Prostate gland (tissue), 2 donors: Measurements from ENCODE around the gene C20orf202.

ENCODE experiments used
- POLR2AphosphoS5 ChIP-seq: sonication (generic); formaldehyde crosslinking; IDR thresholded peaks from one replicate; pipeline ENCODE4 v1.6.1; 2017; ENCODE audit warnings: antibody characterized with exemption
- TF ChIP-seq, protein P1 (sequence below), 4 experiments: fragments of 200-600 bp in 2 of 4; fragments of 450-650 bp in 2 of 4; sonication (generic) in 2 of 4; IDR thresholded peaks; 1 replicate in 3 of 4; 2 replicates in 1 of 4; pipeline ENCODE4 v1.5.1; 2016 to 2019; ENCODE audit warnings: antibody characterized with exemption in 4 of 4, mild to moderate bottlenecking in 2 of 4, moderate library complexity in 2 of 4

DNA sequence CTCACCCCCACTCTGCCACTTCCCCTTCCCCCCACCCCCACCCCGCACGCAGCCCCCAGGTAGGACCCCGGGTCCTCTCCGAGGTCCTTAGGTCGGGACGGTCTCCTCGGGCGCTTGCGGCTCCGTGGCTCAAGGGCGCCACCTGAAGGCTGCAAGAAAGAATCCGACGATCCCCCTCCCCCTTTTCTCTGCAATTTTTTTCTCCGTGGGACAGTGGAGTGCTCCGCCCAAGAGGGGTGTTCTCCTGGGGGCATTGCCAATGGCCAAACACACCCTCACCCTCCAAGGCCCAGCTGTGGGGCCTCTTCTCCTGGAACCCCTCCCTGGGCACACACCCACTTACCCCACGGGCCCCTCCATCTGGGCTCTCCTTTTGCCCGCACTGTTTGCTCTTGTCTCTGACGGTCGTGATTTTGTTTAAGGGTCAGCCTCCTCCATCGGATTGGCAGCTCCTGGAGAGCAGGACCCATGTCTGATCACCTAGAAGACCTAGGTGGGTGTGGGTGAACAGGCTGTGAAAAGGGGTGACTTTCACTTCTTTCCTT lies 17.4 kb upstream of the C20orf202 start:
- TF ChIP-seq POLR2AphosphoS5, result no peak
- TF ChIP-seq, protein P1, sequence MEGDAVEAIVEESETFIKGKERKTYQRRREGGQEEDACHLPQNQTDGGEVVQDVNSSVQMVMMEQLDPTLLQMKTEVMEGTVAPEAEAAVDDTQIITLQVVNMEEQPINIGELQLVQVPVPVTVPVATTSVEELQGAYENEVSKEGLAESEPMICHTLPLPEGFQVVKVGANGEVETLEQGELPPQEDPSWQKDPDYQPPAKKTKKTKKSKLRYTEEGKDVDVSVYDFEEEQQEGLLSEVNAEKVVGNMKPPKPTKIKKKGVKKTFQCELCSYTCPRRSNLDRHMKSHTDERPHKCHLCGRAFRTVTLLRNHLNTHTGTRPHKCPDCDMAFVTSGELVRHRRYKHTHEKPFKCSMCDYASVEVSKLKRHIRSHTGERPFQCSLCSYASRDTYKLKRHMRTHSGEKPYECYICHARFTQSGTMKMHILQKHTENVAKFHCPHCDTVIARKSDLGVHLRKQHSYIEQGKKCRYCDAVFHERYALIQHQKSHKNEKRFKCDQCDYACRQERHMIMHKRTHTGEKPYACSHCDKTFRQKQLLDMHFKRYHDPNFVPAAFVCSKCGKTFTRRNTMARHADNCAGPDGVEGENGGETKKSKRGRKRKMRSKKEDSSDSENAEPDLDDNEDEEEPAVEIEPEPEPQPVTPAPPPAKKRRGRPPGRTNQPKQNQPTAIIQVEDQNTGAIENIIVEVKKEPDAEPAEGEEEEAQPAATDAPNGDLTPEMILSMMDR (IDR thresholded peaks at IDR 0.05), result peak in 3 of 4 experiments; percentile 13 to 44 (median 27)
